22Rv1 (cell line): Measurements from ENCODE around the gene UBLCP1.

Experiments
- H3K27ac ChIP-seq: fragments of 450-650 bp; 2 replicates; pipeline ENCODE4 v1.5.1; 2017
- CTCF ChIP-seq: fragments of 450-650 bp; IDR thresholded peaks from 2 replicates; pipeline ENCODE4 v1.5.1; 2017; ENCODE audit warnings: mild to moderate bottlenecking
- ZFX ChIP-seq: fragments of 450-650 bp; IDR thresholded peaks from 2 replicates; pipeline ENCODE4 v1.6.1; 2017; ENCODE audit warnings: antibody characterized with exemption, borderline replicate concordance

Gene UBLCP1

DNA sequence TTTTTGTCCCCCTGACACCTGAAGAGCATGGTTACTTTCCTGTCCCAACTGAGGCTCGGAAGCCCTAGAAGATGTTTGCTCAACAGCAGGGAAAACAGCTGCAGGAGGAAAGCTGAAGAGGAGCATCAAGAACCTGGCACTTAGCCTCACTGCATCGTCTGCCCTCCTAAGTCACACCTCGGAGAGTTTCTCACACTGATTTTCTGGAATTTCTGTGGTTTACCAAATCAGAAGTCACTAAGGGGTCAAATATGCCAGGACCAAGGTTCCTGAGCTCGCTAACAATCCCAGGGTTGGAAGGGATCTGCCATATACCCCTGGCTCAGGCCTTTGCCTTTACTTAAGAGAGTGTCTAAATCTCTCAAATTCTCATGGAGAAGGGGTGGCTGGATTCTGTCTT is 61.9 kb downstream of the UBLCP1 start:
- H3K27ac ChIP-seq, result no peak overlapping the region
- no peak for TF ChIP-seq CTCF

- no peak within 1 kb of the TSS for H3K27ac ChIP-seq
- TF ChIP-seq ZFX (no peak), CTCF (no peak)
Measured at GRCh38 chr5:159330131-159330800, 67.2 kb downstream of the UBLCP1 start, which contains the start of gene IL12B. TSS of gene IL12B (minus strand) at chr5:159330487. CDS start at chr5:159326782, 3,705 bp downstream.

DNA sequence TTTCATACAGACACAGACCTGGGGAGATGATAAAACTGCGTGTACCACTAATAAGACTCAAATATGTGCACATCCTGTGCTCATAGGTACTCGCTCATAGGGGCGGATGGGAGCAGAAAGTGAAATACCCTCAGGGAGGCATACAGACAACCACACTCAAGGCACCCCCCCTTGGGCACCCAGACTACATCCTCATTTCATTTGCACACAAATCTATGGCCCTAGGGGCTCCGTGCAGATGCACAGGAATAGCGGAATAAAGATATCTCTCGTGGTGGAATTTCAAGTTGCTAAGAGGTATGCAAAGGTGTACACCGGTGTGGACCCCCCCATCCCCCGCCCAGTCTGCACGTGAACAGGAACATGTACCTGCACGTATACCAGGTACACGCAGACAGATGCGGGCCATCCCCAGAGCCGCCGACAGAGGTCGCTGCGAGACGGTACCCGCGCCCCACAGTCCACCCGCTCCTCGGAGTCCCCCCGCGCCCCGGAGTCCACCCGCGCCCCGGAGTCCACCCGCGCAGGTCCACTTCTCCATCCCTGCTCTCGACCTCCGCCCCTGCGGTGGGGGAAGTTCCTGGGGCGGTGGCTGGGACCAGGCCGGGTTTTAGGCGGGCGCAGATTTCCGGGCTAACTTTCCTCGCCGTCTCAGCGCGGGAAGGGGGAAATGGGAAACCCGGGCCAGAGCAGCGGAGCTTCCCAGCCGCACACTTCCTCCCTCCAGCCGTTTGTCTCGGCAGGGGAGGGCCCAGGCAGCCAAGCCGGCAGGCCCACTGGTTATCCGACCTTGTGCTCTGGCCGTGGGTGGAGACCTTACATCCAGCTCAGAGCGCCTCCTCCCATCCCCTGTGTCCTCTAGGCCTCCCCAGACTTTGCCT is 68.2 kb downstream of the UBLCP1 start:
- TF ChIP-seq CTCF (peak; percentile 83), ZFX (no peak)
- H3K27ac ChIP-seq, result no peak overlapping the region

- no peak overlapping the region for H3K27ac ChIP-seq
- TF ChIP-seq CTCF (no peak), ZFX (no peak)
Measured at GRCh38 chr5:159332800-159333544, 69.9 kb downstream of the UBLCP1 start.

- TF ChIP-seq CTCF (no peak), ZFX (no peak)
- H3K27ac ChIP-seq, result no peak overlapping the region
Measured at GRCh38 chr5:159333545-159333925, 70.4 kb downstream of the UBLCP1 start.
